Femur (tissue), 1 donor: ENCODE measurements around the gene CBFA2T3.

Experiments used
- DNase-seq: peaks from one replicate; pipeline ENCODE4 v3.0.0-alpha.2; 2017

Gene CBFA2T3

DNA sequence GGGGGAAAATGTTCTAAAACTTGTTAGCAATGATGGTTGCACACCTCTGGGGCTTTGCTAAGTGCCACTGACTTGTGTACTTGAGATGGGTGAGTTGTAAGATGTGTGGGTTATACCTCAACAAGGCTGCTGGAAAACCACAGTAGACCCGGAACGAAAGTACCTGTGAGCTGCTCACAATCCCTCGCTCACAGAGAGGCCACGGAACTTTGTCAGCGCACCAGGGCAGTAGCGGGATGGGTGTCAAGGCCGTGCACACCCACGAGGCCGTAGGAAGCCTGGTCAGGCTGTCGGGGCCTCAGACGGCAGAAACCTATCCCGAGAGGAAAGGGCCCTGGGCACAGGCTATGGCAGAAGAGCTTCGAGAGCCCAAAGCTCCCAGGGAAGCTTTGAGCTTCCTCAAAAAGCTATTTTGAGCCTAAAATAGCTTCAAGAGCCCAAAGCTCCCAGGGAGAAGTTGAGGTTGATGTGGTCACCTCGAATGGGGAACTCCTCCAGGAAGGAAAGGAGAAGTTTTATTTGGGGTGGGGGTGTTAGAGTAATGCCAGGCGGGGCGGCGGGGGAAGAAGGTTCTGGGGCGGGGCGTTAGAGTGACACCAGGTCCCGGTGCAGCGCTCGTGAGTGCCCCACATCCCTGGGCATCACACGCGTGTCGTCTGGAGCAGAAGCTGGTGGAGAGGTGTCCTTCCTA, 19.0 kb downstream of the CBFA2T3 start:
- DNase-seq: peak; percentile 48

DNA sequence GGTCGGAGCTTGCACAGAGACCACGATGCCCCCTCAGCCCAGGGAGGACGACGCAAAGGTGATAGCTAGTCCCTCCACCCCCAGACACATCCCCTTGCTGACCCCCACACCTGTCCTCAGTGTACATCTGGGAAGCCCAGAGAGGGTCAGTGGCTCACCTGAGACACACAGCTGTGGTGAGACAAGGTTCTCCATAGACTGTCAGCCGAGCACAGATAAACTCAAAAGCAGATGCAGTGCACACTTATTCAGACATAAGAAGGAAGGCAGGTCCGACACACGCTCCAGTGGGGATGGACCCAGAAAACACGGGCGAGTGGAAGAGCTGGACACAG, 19.6 kb downstream of the CBFA2T3 start:
- no peak for DNase-seq

DNA sequence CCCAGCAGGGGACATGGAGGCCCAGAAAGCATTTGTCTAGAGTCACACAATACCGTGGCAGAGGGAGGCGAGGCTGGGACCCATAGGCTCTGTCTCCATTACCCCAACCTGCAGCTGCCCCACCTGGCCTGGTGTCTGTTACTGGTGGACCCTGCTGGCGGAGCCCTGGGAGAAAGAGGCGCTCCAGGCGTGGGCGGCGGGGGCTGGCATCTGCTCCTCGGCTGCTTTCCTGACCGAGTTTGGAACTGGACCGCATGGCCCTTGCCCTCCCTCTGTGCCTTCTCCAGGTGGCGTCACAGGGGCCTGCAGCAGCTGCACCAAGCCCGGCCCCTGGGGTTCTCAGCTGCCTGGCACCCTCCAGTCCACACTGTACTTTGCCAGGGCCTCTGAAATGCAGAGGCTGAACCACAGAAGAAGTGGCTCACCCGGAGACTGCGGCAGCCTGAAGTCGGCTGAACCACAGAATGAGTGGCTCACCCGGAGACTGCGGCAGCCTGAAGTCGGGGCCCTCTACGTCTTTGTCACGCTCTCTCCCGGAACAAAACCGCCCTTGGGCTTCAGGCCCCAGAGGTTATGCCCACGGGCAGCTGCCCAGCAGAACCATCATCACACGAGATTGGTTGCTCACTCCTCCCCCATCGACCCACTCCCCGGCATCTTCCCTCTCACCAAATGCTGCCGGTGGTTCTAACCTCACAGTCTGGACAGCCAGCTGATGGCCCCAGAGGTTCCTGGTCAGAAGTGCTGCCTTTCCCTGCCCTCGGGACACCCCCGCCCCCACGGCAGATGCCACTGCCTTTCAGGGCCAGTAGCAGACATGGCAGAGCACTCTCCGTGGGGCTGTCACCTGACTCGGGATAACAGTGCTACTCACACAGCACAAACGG, 20.2 kb downstream of the CBFA2T3 start:
- DNase-seq: no peak

DNA sequence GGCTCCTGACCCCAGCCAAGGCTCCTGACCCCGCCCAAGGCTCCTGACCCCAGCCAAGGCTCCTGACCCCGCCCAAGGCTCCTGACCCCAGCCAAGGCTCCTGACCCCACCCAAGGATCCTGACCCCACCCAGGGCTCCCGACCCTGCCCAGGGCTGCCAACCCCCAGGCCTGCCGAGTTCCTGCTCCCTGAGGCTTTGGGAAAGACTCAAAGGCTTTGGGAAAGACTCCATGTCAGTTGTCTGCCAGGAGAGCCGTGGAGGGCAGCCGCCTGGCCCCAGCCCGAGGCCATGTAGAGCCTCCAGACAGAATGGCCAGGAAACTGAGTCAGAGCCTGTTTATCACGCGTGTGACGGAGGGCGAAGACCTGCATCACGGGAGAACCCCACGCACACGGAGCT, 21.1 kb downstream of the CBFA2T3 start:
- no peak for DNase-seq

- no peak for DNase-seq
Measured at GRCh38 chr16:88953003-88953690, 23.9 kb downstream of the CBFA2T3 start.

- DNase-seq: no peak
Measured at GRCh38 chr16:88951989-88952388, 25.0 kb downstream of the CBFA2T3 start.

GRCh38 chr16:88951501-88951900, 25.5 kb downstream of the CBFA2T3 start:
- no peak for DNase-seq

DNA sequence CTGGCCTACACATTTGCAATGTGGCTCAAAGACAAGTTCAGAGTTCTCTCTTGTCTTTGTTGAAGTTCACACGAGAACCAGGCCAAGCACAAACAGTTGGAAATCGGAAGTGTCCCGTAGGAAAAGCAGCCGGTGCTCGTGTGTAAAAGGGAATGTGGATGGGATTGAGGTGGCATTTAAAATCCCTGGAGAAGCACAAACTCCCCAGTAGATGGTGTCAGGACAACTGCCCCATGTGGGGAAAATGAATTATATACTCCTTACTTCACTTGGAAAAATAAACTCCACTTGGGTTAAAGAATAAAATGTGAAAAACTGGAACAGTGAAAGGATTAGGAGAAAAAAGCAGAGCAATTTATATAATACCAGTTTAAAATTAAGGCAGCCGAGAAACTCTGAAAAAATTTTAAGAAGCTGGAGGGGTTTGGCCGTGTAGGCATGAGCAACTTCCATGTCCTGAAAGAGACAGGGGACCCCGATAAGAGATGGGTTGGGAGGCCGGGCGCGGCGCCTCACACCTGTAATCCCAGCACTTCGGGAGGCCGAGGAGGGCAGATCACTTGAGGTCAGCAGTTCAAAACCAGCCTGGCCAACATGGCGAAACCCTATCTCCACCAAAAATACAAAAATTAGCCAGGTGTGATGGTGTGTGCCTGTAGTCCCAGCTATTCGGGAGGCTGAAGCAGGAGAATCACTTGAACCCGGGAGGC, 28.1 kb downstream of the CBFA2T3 start:
- DNase-seq: no peak

DNA sequence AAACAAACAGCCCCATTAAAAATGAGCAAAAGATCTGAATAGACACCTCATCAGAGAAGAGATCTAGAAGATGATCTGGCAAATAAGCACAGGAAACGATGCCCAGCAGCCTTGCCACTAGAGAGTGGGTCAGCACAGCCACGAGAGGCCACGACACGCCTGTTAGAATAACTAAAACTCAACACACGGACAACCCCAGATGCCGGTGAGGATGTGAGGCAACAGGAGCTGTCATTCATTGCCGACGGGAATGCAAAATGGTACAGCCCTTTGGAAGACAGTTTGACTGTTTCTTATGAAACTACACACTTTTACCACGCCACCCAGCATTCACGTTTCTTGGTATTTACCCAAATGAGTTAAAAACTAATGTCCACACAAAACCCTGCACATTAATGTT, 31.5 kb downstream of the CBFA2T3 start:
- no peak for DNase-seq

DNA sequence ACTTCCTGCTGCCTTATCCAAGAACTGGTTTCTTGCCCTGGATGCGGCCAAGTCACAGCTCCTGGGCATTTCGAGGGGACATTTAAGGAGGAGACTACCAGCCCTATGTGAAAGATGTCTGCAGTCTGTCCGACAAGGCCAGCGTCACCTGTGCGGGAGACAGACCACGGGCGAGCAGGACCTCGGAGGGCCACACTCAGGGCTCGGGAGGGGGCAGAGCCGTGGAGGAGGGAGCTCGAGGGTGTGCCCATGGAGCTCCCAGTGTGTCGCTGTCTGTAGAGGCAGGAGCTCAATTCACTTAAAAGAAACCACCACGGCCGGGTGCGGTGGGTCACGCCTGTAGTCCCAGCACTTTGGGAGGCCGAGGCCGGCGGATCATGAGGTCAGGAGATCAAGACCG, 33.3 kb downstream of the CBFA2T3 start:
- peak; percentile 9 for DNase-seq

DNA sequence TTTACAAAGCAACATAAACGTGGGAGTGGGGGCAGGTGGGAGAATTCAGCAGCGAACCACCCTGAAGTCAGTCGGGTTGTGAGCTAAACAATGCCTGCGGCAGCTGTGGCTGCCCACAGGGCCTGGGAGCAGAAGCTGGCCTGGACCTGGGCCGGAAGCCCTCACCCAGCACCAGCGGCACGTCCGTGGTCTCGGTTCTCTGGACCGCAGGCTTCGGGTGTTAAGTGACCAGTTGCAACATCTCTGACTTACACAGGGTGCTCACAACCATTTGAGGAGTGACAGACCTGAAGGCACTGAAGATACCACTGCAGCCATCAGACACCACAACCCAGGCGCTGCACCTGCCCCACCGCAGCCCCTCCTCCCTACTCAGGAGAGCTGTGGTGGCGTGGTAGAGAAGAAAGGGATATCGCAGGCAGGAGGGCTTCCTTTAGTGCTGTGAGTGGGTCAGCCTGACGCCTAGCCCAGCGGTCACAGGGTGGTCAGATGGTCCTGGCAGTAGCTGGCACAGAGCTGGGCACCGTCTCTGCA, 33.8 kb downstream of the CBFA2T3 start:
- DNase-seq: no peak

GRCh38 chr16:88941913-88942909, 34.8 kb downstream of the CBFA2T3 start:
- DNase-seq: peak; percentile 73

DNA sequence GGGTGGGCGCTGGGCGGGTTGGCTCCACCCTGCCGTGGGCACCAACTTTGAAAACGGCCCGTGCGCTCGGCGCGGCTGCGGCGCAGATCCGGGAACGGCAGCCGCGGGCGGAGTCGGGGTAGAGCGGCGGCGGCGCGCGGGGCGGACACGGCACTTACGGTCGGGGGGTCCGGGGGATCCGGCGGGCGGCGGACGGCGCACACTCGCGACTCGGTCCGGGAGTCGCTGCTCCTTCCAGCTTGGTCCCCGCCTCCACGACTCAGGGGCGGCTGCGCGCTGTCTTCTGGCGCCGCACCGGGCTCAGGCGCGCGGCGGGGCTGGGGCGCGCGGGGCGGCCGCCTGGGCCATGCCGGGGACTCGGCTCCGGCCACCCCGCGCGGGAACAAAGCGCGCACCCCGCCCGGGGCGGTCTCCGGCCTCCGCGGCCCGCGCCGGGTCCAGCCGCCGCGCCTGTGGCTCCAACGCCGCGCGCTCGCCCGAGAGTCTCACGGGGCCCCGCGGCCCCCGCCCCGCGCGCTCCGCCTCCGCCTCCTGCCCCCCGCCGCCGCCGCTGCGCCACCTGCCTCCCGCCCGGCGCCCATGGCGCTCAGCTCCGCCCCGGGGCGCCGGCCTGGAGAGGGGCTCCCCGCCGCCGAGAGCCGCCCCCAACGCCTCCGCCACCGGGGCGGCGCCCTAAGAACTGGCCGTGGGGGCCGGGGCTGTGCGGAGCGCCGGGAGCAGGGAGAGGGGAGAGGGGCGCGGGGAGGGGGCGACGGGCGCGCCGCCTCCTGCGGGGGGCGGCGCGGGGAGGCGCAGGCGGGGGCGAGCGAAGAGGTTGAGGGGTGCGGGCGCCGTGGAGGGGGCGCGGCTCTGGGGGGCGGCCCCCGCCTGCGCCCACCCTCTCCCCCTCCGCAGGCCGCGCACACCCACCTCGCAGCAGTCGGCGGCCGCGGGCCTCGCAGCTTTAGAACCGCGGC, 35.9 kb downstream of the CBFA2T3 start:
- peak; percentile 54 for DNase-seq

- peak; percentile 67 for DNase-seq
Measured at GRCh38 chr16:88939972-88940861, 36.8 kb downstream of the CBFA2T3 start.

DNA sequence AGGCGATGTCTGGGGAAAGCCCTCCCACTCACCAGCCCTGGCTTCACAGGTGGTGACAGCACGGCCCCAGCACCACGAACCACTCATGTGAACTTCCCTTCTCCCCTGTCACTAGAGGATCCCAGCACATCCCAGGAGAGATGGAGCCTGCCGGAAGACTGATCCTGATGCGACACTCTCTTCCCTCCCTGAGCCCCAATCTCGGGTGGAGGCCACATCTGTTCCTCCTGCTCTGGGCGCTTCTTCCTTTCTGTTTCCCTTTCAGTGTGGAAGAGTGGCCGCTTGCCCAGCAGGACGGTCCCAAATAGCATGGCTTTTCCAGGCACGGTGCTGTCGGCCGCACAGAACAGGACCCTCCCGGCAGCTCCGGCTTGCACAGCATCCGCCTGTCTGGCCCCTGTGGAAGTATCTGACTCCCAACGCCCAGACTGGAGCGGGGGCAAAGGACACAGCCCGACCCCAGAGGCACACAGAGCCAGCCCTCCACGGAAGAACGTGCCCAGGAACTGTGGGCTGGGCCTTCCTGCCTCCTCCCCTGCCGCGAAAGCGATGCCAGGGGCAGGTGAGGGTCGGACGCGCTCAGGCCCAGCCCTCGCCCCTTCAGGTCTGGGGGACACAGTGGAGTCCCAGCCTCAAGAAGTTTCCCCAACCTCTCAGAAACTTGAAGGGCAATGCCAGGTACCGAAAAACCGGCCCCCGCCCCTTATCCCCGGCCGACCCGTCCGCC, 37.6 kb downstream of the CBFA2T3 start:
- no peak for DNase-seq

- no peak for DNase-seq
Measured at GRCh38 chr16:88938777-88939244, 38.2 kb downstream of the CBFA2T3 start.

DNA sequence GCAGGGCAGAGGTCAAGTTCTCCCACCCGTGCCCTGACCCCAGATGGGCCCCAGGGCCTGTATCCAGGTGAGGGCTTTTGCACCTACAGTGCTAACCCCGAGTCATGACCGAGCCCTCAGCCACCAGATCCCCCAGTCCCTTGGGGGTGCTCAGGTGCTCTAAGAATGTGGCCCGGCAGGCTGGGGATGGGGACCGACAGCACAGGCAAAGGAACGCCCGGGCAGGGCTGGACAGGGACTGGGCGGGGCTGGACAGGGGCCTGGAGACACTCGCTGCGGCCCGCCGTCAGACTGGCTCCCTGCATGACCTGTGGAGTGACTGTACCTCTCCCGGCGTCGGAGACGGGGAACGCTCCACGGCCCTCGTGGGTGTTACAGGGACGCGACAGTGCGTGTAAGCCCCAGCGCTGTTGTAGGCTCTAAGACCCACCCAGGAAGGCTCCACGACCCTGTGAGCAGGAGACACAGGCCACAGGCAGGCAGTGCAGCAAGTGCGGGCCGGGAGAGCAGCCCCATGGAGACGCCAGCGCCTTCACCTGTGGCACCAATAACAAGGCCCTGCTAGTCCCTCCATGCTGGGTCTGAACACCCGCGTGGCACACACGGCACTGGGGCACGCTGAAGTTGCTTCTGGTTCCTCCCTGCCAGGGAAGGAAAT, 38.8 kb downstream of the CBFA2T3 start:
- DNase-seq: no peak

GRCh38 chr16:88937206-88937621, 39.8 kb downstream of the CBFA2T3 start:
- DNase-seq: no peak
